ENCODE data around the gene INF2. TPM values are rescaled to one million over a fixed set of nuclear protein-coding genes. Genes with fewer than 3 reads are reported as not detected.
A peak's percentile ranks its signal among the peaks of the same experiment; 100 is the strongest.

The INF2 gene
- total RNA-seq, 4 donors from 2014 or later = 51.5 to 129 (median 66.7) TPM

DNA sequence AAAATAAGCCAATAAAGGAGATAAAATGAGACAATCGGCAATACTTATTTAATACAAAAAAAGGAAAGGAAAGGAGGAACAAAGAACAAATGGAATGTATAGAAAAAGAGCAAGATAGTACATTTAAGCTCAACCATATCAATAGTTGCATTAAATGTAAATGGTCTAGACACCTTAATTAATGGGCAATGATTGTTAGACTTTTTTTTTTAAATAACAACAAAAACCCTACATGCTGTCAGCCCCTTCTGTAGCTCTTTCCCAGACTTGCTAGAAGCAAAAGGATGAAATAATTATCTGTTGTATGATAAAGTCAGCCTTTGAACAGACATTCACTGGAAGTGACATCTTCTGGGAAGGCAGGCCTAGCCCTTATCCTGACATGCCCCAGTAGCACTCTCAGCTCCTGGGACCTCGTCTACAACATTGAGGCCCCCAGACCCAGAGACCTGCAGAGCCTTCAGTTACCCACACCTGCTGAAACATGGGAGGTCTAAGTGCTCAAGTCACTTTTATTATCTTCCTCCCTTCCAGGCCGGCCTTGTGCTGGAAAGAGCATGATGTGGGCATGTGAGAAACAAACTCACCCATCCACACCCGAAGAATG lies 76.9 kb downstream of the INF2 start:
- peaks cover 5 to 15% (median 12%) of the 10 kb centered on the region in 4 donors for H3K4me1 ChIP-seq
- TF ChIP-seq POLR2AphosphoS5 (IDR thresholded peaks at IDR 0.05) (no peak), EP300 (IDR thresholded peaks at IDR 0.05) (no peak), POLR2A (IDR thresholded peaks at IDR 0.05; ENCODE audit: low read depth) (no peak)
- TF ChIP-seq, protein P1, sequence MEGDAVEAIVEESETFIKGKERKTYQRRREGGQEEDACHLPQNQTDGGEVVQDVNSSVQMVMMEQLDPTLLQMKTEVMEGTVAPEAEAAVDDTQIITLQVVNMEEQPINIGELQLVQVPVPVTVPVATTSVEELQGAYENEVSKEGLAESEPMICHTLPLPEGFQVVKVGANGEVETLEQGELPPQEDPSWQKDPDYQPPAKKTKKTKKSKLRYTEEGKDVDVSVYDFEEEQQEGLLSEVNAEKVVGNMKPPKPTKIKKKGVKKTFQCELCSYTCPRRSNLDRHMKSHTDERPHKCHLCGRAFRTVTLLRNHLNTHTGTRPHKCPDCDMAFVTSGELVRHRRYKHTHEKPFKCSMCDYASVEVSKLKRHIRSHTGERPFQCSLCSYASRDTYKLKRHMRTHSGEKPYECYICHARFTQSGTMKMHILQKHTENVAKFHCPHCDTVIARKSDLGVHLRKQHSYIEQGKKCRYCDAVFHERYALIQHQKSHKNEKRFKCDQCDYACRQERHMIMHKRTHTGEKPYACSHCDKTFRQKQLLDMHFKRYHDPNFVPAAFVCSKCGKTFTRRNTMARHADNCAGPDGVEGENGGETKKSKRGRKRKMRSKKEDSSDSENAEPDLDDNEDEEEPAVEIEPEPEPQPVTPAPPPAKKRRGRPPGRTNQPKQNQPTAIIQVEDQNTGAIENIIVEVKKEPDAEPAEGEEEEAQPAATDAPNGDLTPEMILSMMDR (IDR thresholded peaks at IDR 0.05) = no peak
- intact Hi-C loops (cut with DNase I) = no loop called here

DNA sequence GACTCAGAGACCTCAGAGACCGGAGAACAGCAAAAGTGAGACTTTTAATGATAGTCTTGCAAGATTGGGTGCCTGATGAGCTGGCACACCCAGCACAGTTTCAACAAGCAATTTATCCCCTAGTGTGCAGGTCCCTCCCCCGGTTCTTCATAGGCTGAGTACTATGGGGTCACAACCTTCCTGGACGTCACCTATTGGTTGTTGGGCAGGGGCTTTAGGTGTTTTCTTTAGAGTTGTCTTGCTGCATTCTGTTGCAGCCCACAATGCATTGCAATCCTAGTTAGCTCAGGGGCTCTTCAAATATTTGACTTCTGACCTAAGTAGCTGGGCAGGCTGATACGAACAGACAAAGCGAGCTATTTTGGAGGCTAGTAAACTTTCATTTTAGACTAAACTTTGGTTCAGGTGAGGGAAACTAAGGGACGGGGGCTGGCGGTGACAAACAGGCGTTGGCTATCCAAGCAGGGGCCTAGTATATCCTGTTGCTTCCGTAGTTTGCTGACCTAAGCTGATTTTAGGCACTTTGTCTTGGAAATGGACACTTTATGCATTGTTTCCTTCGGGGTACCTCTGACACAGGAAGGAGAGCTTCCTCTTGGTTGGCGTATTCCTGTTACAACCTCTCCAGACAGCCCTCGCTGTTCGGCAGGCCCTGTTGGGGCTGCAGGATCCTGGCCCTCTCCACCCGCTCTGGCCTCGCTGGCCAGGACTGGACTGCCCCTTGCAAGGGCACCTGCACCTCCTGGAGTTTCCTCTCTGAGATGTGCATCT lies 77.6 kb downstream of the INF2 start:
- Histone ChIP-seq H3K4me1 (peaks cover 5 to 15% (median 11%) of the 10 kb centered on the region in 4 donors), H3K4me3 (no peak overlapping the region), H3K9me3 (peaks cover 0 to 8% (median 3%) of the 10 kb centered on the region in 4 donors), H3K27me3 (no peaks in the 10 kb centered on the region), H3K27ac (replicated peaks in 1 of 4) (no peak overlapping the region), H3K36me3 (peaks cover 15 to 33% (median 25%) of the 10 kb centered on the region in 4 donors)
- 83% methylated on average over 14 of the region's 15 CpGs for WGBS
- no peak for TF ChIP-seq EP300 (IDR thresholded peaks at IDR 0.05)
- no peak for TF ChIP-seq POLR2AphosphoS5 (IDR thresholded peaks at IDR 0.05)
- TF ChIP-seq POLR2A (IDR thresholded peaks at IDR 0.05; ENCODE audit: low read depth) = no peak
- TF ChIP-seq, protein P1 (IDR thresholded peaks at IDR 0.05) = no peak
- intact Hi-C loops (cut with DNase I) = no loop called here
- DNase-seq (ENCODE audit: extremely low spot score) = no peak

More for the DNA sequence above, 76.9 kb downstream of the INF2 start:
- H3K27me3 ChIP-seq = no peaks in the 10 kb centered on the region
- no peak overlapping the region for H3K4me3 ChIP-seq
- H3K27ac ChIP-seq (replicated peaks in 1 of 4) = no peak overlapping the region
- 97% methylated on average over 4 of the region's 4 CpGs for WGBS
- H3K36me3 ChIP-seq = peaks cover 8 to 33% (median 21%) of the 10 kb centered on the region in 4 donors
- peaks cover 0 to 5% (median 2%) of the 10 kb centered on the region in 4 donors for H3K9me3 ChIP-seq
- DNase-seq (ENCODE audit: extremely low spot score) = no peak

DNA sequence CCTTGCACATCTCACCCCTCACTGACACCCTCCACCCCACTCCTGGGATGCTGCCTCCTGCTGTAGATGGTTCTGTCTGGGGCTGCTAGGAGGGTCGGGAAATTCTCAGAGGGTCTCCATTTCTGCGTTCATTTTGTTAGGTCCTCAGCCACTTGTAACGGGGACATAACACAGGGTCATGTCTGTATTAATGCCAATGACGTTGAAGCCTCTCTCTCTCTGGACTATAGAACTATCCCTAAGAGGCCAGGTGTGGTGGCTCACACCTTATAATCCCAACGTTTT lies 78.2 kb downstream of the INF2 start:
- Histone ChIP-seq H3K9me3 (peaks cover 0 to 8% (median 3%) of the 10 kb centered on the region in 4 donors), H3K27me3 (no peaks in the 10 kb centered on the region), H3K4me1 (peaks cover 5 to 15% (median 11%) of the 10 kb centered on the region in 4 donors), H3K36me3 (peaks cover 19 to 33% (median 30%) of the 10 kb centered on the region in 4 donors), H3K4me3 (no peak overlapping the region), H3K27ac (replicated peaks in 1 of 4) (no peak overlapping the region)
- 86% methylated on average over 5 of the region's 5 CpGs for WGBS
- no peak for DNase-seq (ENCODE audit: extremely low spot score)
- no peak for TF ChIP-seq POLR2AphosphoS5 (IDR thresholded peaks at IDR 0.05)
- TF ChIP-seq, protein P1 (IDR thresholded peaks at IDR 0.05) = no peak
- TF ChIP-seq EP300 (IDR thresholded peaks at IDR 0.05) = no peak
- no peak for TF ChIP-seq POLR2A (IDR thresholded peaks at IDR 0.05; ENCODE audit: low read depth)
- intact Hi-C loops (cut with DNase I) = no loop called here

DNA sequence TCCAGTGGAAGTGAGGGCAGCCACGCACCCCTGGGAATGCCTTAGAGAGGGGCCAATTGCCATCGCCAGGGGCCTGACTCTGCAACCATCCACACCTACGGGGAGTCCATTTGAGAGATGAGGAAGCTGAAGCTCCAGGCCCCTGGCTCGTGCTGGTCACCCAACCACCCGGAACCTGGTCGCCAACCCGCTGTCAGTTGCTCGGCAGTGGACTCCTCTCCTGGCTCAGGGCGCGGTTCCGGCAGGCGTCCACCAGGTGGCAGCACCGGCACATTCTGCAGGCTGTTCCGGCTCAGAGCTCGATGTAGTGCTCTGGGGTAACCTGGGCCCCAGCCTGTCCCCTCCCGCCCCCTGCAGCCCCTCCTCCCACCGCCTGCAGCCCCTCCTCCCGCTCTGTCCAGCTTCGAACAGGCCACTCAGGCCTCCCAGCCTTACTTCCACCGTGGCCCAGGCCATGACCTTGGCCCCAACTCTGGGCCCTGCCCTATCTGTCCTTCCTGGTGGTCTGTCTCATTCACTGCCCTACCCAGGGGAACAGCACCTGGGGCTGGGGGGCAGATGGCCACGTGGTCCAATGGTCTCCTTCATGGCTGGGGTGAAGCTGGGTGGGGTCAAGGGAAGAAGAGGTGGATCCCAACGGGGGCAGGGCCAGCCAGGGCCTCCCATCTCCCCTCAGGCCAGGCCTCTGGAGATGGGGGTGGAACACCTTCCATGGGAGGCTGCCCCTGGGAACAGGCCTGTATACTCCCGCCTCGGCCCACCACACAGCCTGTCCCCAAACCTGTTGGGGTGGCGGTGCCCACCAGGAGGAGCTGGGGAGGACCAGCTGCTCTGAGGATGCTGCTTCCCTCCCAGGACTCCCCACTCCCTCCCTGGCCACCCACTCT lies 79.3 kb downstream of the INF2 start:
- Histone ChIP-seq H3K9me3 (peaks cover 0 to 8% (median 3%) of the 10 kb centered on the region in 4 donors), H3K4me1 (peaks cover 5 to 15% (median 11%) of the 10 kb centered on the region in 4 donors), H3K27ac (replicated peaks in 1 of 4) (peak overlapping the region; percentile 45 to 56 (median 52)), H3K27me3 (no peaks in the 10 kb centered on the region), H3K36me3 (peaks cover 26 to 43% (median 41%) of the 10 kb centered on the region in 4 donors), H3K4me3 (no peak overlapping the region)
- peak; percentile 97 for DNase-seq (ENCODE audit: extremely low spot score)
- intact Hi-C loops (cut with DNase I) = loop anchor here (1.0 kb wide), 1 partner anchor 58 kb away; no protein-coding TSS in a partner anchor
- 21% methylated on average over 4 of the region's 25 CpGs for WGBS
- TF ChIP-seq POLR2A (IDR thresholded peaks at IDR 0.05; ENCODE audit: low read depth) = no peak
- peak; percentile 33 to 69 for TF ChIP-seq POLR2AphosphoS5 (IDR thresholded peaks at IDR 0.05)
- TF ChIP-seq EP300 (IDR thresholded peaks at IDR 0.05) = no peak
- TF ChIP-seq, protein P1 (IDR thresholded peaks at IDR 0.05) = peak in 2 of 3 experiments; percentile 91 to 97

Data from esophagus muscularis mucosa (tissue), 4 donors.